Activated CD4-positive, CD25-positive, alpha-beta regulatory T cell treated with anti-CD3 and anti-CD28 coated beads, Interleukin-2, amount 50 U/mL, for 24 hours (primary cell): ENCODE measurements around the gene TMEM221.
A peak's percentile ranks its signal among the peaks of the same experiment; 100 is the strongest.

Experiments used
- ATAC-seq, 2 donors: fragments of 150-1000 bp; cut with Tn5 transposase; one replicate each; pipeline ENCODE4 v1.10.0; 2021; ENCODE audit warnings: mild to moderate bottlenecking in 1 of 2, moderate library complexity in 1 of 2

TMEM221 gene

GRCh38 chr19:17441241-17442021 lies 7.0 kb downstream of the TMEM221 start:
- ATAC-seq: peak; percentile 63 to 67

GRCh38 chr19:17436874-17437267 lies 11.6 kb downstream of the TMEM221 start:
- ATAC-seq: no peak

GRCh38 chr19:17436094-17436873 lies 12.2 kb downstream of the TMEM221 start:
- no peak for ATAC-seq

- no peak for ATAC-seq
Measured at GRCh38 chr19:17435218-17435617, 13.2 kb downstream of the TMEM221 start.

- no peak for ATAC-seq
Measured at GRCh38 chr19:17431417-17431816, 17.1 kb downstream of the TMEM221 start.

- ATAC-seq: no peak
Measured at GRCh38 chr19:17429641-17430113, 18.8 kb downstream of the TMEM221 start.

- peak in 1 of 2 donors; percentile 33 for ATAC-seq
Measured at GRCh38 chr19:17424743-17425365, 23.6 kb downstream of the TMEM221 start.

- ATAC-seq: no peak
Measured at GRCh38 chr19:17423429-17424208, 24.8 kb downstream of the TMEM221 start.

- ATAC-seq: no peak
Measured at GRCh38 chr19:17421942-17422341, 26.5 kb downstream of the TMEM221 start.

GRCh38 chr19:17420475-17420924 lies 28.0 kb downstream of the TMEM221 start:
- no peak for ATAC-seq

GRCh38 chr19:17419621-17420474 lies 28.6 kb downstream of the TMEM221 start, which contains the start of gene MVB12A:
Gene MVB12A (plus strand): TSS chr19:17420047. CDS start chr19:17420136, 89 bp downstream.
- peak; percentile 95 to 97 for ATAC-seq

GRCh38 chr19:17419154-17419620 lies 29.3 kb downstream of the TMEM221 start:
- ATAC-seq: no peak

- ATAC-seq: no peak
Measured at GRCh38 chr19:17418710-17419109, 29.8 kb downstream of the TMEM221 start.

- no peak for ATAC-seq
Measured at GRCh38 chr19:17415121-17415520, 33.3 kb downstream of the TMEM221 start.

GRCh38 chr19:17414097-17414496 lies 34.4 kb downstream of the TMEM221 start:
- ATAC-seq: no peak

- no peak for ATAC-seq
Measured at GRCh38 chr19:17411801-17412200, 36.7 kb downstream of the TMEM221 start.

- ATAC-seq: no peak
Measured at GRCh38 chr19:17409990-17410389, 38.5 kb downstream of the TMEM221 start.

- ATAC-seq: no peak
Measured at GRCh38 chr19:17406887-17407196, 41.6 kb downstream of the TMEM221 start.

GRCh38 chr19:17406046-17406886 lies 42.2 kb downstream of the TMEM221 start:
- ATAC-seq: peak in 1 of 2 donors; percentile 36
